PFSK-1 (cell line): ENCODE data around the gene IL20RA.

ENCODE experiments used
- FOXP2 ChIP-seq: optimal IDR thresholded peaks from 2 replicates; pipeline ENCODE3; 2011; ENCODE audit warnings: borderline replicate concordance, control low read depth, inconsistent platforms; ENCODE audit not compliant: insufficient read depth; ENCODE audit errors: extremely low read length, extremely low read depth
- POLR2AphosphoS5 ChIP-seq: IDR thresholded peaks from 2 replicates; pipeline ENCODE4 v1.6.1; 2012; ENCODE audit warnings: low read depth, mild to moderate bottlenecking, control low read depth, low read length, moderate library complexity
- SIN3A ChIP-seq: IDR thresholded peaks from 2 replicates; pipeline ENCODE4 v1.6.1; 2012; ENCODE audit warnings: mild to moderate bottlenecking, low read length, moderate library complexity, borderline replicate concordance; ENCODE audit not compliant: insufficient read depth
- TAF1 ChIP-seq: IDR thresholded peaks from 2 replicates; pipeline ENCODE4 v1.6.1; 2012; ENCODE audit warnings: low read length, control low read depth, borderline replicate concordance; ENCODE audit not compliant: insufficient read depth
- TF ChIP-seq, protein P1 (sequence below), 2 experiments: IDR thresholded peaks; 2 replicates each; pipeline versions ENCODE4 v1.6.1 to v1.8.0; 2011 to 2012; ENCODE audit warnings: low read depth in 2 of 2, low read length in 2 of 2, control low read depth in 1 of 2, inconsistent platforms in 1 of 2, mild to moderate bottlenecking in 1 of 2, moderate library complexity in 1 of 2; ENCODE audit not compliant: insufficient read depth in 1 of 2

IL20RA gene

GRCh38 chr6:137087902-137088301, 43.1 kb upstream of the IL20RA start:
- no peak for TF ChIP-seq SIN3A
- no peak for TF ChIP-seq POLR2AphosphoS5
- TF ChIP-seq FOXP2: no peak
- TF ChIP-seq, protein P1, sequence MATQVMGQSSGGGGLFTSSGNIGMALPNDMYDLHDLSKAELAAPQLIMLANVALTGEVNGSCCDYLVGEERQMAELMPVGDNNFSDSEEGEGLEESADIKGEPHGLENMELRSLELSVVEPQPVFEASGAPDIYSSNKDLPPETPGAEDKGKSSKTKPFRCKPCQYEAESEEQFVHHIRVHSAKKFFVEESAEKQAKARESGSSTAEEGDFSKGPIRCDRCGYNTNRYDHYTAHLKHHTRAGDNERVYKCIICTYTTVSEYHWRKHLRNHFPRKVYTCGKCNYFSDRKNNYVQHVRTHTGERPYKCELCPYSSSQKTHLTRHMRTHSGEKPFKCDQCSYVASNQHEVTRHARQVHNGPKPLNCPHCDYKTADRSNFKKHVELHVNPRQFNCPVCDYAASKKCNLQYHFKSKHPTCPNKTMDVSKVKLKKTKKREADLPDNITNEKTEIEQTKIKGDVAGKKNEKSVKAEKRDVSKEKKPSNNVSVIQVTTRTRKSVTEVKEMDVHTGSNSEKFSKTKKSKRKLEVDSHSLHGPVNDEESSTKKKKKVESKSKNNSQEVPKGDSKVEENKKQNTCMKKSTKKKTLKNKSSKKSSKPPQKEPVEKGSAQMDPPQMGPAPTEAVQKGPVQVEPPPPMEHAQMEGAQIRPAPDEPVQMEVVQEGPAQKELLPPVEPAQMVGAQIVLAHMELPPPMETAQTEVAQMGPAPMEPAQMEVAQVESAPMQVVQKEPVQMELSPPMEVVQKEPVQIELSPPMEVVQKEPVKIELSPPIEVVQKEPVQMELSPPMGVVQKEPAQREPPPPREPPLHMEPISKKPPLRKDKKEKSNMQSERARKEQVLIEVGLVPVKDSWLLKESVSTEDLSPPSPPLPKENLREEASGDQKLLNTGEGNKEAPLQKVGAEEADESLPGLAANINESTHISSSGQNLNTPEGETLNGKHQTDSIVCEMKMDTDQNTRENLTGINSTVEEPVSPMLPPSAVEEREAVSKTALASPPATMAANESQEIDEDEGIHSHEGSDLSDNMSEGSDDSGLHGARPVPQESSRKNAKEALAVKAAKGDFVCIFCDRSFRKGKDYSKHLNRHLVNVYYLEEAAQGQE (IDR thresholded peaks at IDR 0.05; ENCODE audit: insufficient read depth in 1 of 2, low read depth in 2 of 2, low read length in 2 of 2): no peak
- TF ChIP-seq TAF1: no peak

DNA sequence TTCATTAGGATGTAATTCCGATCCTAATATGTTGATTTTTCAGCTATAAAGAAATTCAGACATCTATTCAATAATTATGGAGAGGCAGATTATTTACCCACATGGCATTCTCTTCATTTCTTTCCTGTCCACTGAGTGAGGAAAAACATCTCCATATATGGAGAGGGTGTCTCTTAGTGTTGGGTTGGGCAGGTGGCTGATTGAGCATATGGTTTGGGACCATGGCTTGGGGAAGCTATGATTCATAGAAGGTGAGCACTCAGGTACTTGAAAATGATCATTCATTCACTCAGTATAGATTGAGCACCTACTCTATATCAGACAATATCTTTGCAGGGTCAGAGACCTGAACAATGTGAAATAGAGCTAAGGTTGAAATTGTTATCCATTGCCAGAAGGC, 41.3 kb upstream of the IL20RA start:
- TF ChIP-seq FOXP2 (no peak), TAF1 (no peak), SIN3A (no peak), POLR2AphosphoS5 (no peak)
- TF ChIP-seq, protein P1 (IDR thresholded peaks at IDR 0.05; ENCODE audit: insufficient read depth in 1 of 2, low read depth in 2 of 2, low read length in 2 of 2): no peak

GRCh38 chr6:137084865-137085617, 40.3 kb upstream of the IL20RA start:
- TF ChIP-seq FOXP2 (no peak), SIN3A (no peak), POLR2AphosphoS5 (no peak), TAF1 (no peak)
- TF ChIP-seq, protein P1 (IDR thresholded peaks at IDR 0.05; ENCODE audit: insufficient read depth in 1 of 2, low read depth in 2 of 2, low read length in 2 of 2): no peak

- TF ChIP-seq POLR2AphosphoS5 (no peak), SIN3A (no peak), TAF1 (no peak), FOXP2 (no peak)
- TF ChIP-seq, protein P1 (IDR thresholded peaks at IDR 0.05; ENCODE audit: insufficient read depth in 1 of 2, low read depth in 2 of 2, low read length in 2 of 2): no peak
These were observed 39.3 kb upstream of the IL20RA start for GRCh38 chr6:137084090-137084489.
